Measurements from ENCODE around the gene GMEB2.
"Not testable (repeated sequence)": the region's sequence is repeated elsewhere in the genome, so short reads cannot be mapped to it uniquely, and the experiment has no call there.

Gene GMEB2

GRCh38 chr20:63626424-63627128 is at the start of gene GMEB2:
Gene GMEB2 (minus strand): TSS chr20:63627101. CDS start chr20:63619397, 7,704 bp downstream.
- Mint-ChIP-seq H3K4me1 (peaks cover 60% of the 10 kb centered on the region), H3K27ac (peak within 1 kb of the TSS; percentile 98), H3K27me3 (no peaks in the 10 kb centered on the region), H3K36me3 (peaks cover 27% of the 10 kb centered on the region), H3K9me3 (no peaks in the 10 kb centered on the region), H3K4me3 (peak within 1 kb of the TSS; percentile 99)
- peak; percentile 75 for ATAC-seq

GRCh38 chr20:63675681-63676368 is 48.9 kb upstream of the GMEB2 start:
- Mint-ChIP-seq H3K4me1 (no peaks in the 10 kb centered on the region), H3K36me3 (peaks cover 55% of the 10 kb centered on the region), H3K9me3 (no peaks in the 10 kb centered on the region), H3K27me3 (no peaks in the 10 kb centered on the region), H3K27ac (no peak overlapping the region), H3K4me3 (no peak overlapping the region)
- no peak for ATAC-seq

GRCh38 chr20:63673951-63674350 is 47.0 kb upstream of the GMEB2 start:
- Mint-ChIP-seq H3K4me1 (no peaks in the 10 kb centered on the region), H3K9me3 (no peaks in the 10 kb centered on the region), H3K27ac (no peak overlapping the region), H3K36me3 (peaks cover 55% of the 10 kb centered on the region), H3K4me3 (no peak overlapping the region), H3K27me3 (no peaks in the 10 kb centered on the region)
- no peak for ATAC-seq

- Mint-ChIP-seq H3K27ac (no peak overlapping the region), H3K4me3 (no peak overlapping the region), H3K4me1 (no peaks in the 10 kb centered on the region), H3K36me3 (peaks cover 55% of the 10 kb centered on the region), H3K27me3 (no peaks in the 10 kb centered on the region), H3K9me3 (no peaks in the 10 kb centered on the region)
- no peak for ATAC-seq
These were observed 45.8 kb upstream of the GMEB2 start for GRCh38 chr20:63672666-63673065.

GRCh38 chr20:63671695-63672094 is 44.8 kb upstream of the GMEB2 start:
- H3K4me1 Mint-ChIP-seq, H3K4me3 Mint-ChIP-seq, ATAC-seq, H3K27me3 Mint-ChIP-seq, H3K9me3 Mint-ChIP-seq, H3K27ac Mint-ChIP-seq: not testable (repeated sequence)
- H3K36me3 Mint-ChIP-seq = peaks cover 52% of the 10 kb centered on the region

- Mint-ChIP-seq H3K4me3 (no peak overlapping the region), H3K27me3 (no peaks in the 10 kb centered on the region), H3K4me1 (no peaks in the 10 kb centered on the region), H3K36me3 (peaks cover 45% of the 10 kb centered on the region), H3K9me3 (no peaks in the 10 kb centered on the region), H3K27ac (no peak overlapping the region)
- ATAC-seq = no peak
These were observed 41.5 kb upstream of the GMEB2 start for GRCh38 chr20:63668351-63668750.

- Mint-ChIP-seq H3K9me3 (no peaks in the 10 kb centered on the region), H3K4me1 (no peaks in the 10 kb centered on the region), H3K4me3 (no peak overlapping the region), H3K36me3 (peaks cover 45% of the 10 kb centered on the region), H3K27ac (no peak overlapping the region), H3K27me3 (no peaks in the 10 kb centered on the region)
- peak; percentile 55 for ATAC-seq
These were observed 41.0 kb upstream of the GMEB2 start for GRCh38 chr20:63667858-63668257.

- no peak for ATAC-seq
- Mint-ChIP-seq H3K27me3 (no peaks in the 10 kb centered on the region), H3K9me3 (no peaks in the 10 kb centered on the region), H3K4me1 (no peaks in the 10 kb centered on the region), H3K36me3 (peaks cover 45% of the 10 kb centered on the region), H3K27ac (no peak overlapping the region), H3K4me3 (no peak overlapping the region)
These were observed 38.8 kb upstream of the GMEB2 start for GRCh38 chr20:63665708-63666107.

- no peak overlapping the region for H3K27ac Mint-ChIP-seq
- H3K4me3 Mint-ChIP-seq = no peak overlapping the region
- H3K4me1 Mint-ChIP-seq = peaks cover under 1% of the 10 kb centered on the region
- H3K9me3 Mint-ChIP-seq = no peaks in the 10 kb centered on the region
- ATAC-seq = no peak
- H3K27me3 Mint-ChIP-seq = no peaks in the 10 kb centered on the region
- peaks cover 40% of the 10 kb centered on the region for H3K36me3 Mint-ChIP-seq
These were observed 38.1 kb upstream of the GMEB2 start for GRCh38 chr20:63664861-63665594.

GRCh38 chr20:63664143-63664851 is 37.4 kb upstream of the GMEB2 start:
- peaks cover 7% of the 10 kb centered on the region for H3K4me1 Mint-ChIP-seq
- H3K9me3 Mint-ChIP-seq = no peaks in the 10 kb centered on the region
- H3K36me3 Mint-ChIP-seq = peaks cover 40% of the 10 kb centered on the region
- H3K27ac Mint-ChIP-seq = no peak overlapping the region
- H3K4me3 Mint-ChIP-seq = no peak overlapping the region
- no peaks in the 10 kb centered on the region for H3K27me3 Mint-ChIP-seq
- ATAC-seq = no peak

GRCh38 chr20:63663332-63664066 is 36.6 kb upstream of the GMEB2 start:
- Mint-ChIP-seq H3K4me1 (peaks cover 15% of the 10 kb centered on the region), H3K9me3 (no peaks in the 10 kb centered on the region), H3K36me3 (peaks cover 32% of the 10 kb centered on the region), H3K27me3 (no peaks in the 10 kb centered on the region), H3K4me3 (no peak overlapping the region), H3K27ac (no peak overlapping the region)
- ATAC-seq = no peak

- Mint-ChIP-seq H3K4me1 (peaks cover 20% of the 10 kb centered on the region), H3K36me3 (peaks cover 26% of the 10 kb centered on the region), H3K27me3 (no peaks in the 10 kb centered on the region), H3K27ac (no peak overlapping the region), H3K4me3 (no peak overlapping the region), H3K9me3 (no peaks in the 10 kb centered on the region)
- no peak for ATAC-seq
These were observed 35.9 kb upstream of the GMEB2 start for GRCh38 chr20:63662813-63663189.

GRCh38 chr20:63661959-63662812 is 35.3 kb upstream of the GMEB2 start:
- no peak for ATAC-seq
- H3K36me3 Mint-ChIP-seq = peaks cover 23% of the 10 kb centered on the region
- peaks cover 25% of the 10 kb centered on the region for H3K4me1 Mint-ChIP-seq
- no peaks in the 10 kb centered on the region for H3K9me3 Mint-ChIP-seq
- no peak overlapping the region for H3K27ac Mint-ChIP-seq
- H3K4me3 Mint-ChIP-seq = no peak overlapping the region
- H3K27me3 Mint-ChIP-seq = no peaks in the 10 kb centered on the region

GRCh38 chr20:63661108-63661507 is 34.2 kb upstream of the GMEB2 start:
- peaks cover 25% of the 10 kb centered on the region for H3K4me1 Mint-ChIP-seq
- H3K9me3 Mint-ChIP-seq = no peaks in the 10 kb centered on the region
- H3K4me3 Mint-ChIP-seq = no peak overlapping the region
- H3K27ac Mint-ChIP-seq = no peak overlapping the region
- H3K27me3 Mint-ChIP-seq = peaks cover 9% of the 10 kb centered on the region
- H3K36me3 Mint-ChIP-seq = peaks cover 17% of the 10 kb centered on the region
- ATAC-seq = no peak
